PC-9 (cell line): Measurements from ENCODE around the gene INPP5A.

Experiments used
- CTCF ChIP-seq: fragments of 200-600 bp; sonication (generic); conservative IDR thresholded peaks from 2 replicates; pipeline ENCODE4 v1.6.1; 2017; ENCODE audit warnings: mixed run types, antibody characterized with exemption, mild to moderate bottlenecking, moderate library complexity
- EZH2 ChIP-seq: fragments of 200-600 bp; sonication (generic); IDR thresholded peaks from 2 replicates; pipeline ENCODE4 v1.8.0; 2017; ENCODE audit warnings: antibody characterized with exemption, low read depth

GRCh38 chr10:132603851-132604533 lies 66.4 kb downstream of the INPP5A start:
- TF ChIP-seq CTCF = no peak
- no peak for TF ChIP-seq EZH2
